Esophagus muscularis mucosa (tissue), 3 donors: ENCODE measurements around the gene UBAC1.
"Not testable (repeated sequence)": the region's sequence is repeated elsewhere in the genome, so short reads cannot be mapped to it uniquely, and the experiment has no call there.

Experiments
- CTCF ChIP-seq, 3 experiments: fragments of 200-600 bp in 2 of 3; fragments of 450-650 bp in 1 of 3; sonication (generic) in 2 of 3; IDR thresholded peaks; one replicate each; pipeline ENCODE4 v1.5.1; 2017 to 2019; ENCODE audit warnings: antibody characterized with exemption in 3 of 3, mild to moderate bottlenecking in 2 of 3, moderate library complexity in 1 of 3
- EP300 ChIP-seq: sonication (generic); formaldehyde crosslinking; IDR thresholded peaks from one replicate; pipeline ENCODE4 v1.6.1; 2017; ENCODE audit warnings: antibody characterized with exemption

- TF ChIP-seq CTCF (IDR thresholded peaks at IDR 0.05); EP300: not testable (repeated sequence)
These were observed 17.6 kb downstream of the UBAC1 start for GRCh38 chr9:135943604-135944003.
